ENCODE measurements around the gene CLASRP.
"Not testable (repeated sequence)": the region's sequence is repeated elsewhere in the genome, so short reads cannot be mapped to it uniquely, and the experiment has no call there.

The CLASRP gene

GRCh38 chr19:45118106-45118505 is 79.3 kb downstream of the CLASRP start:
- no peaks in the 10 kb centered on the region for H3K27me3 ChIP-seq
- H3K4me1 ChIP-seq, result peaks cover 0 to 36% (median 1%) of the 10 kb centered on the region in 4 donors
- H3K4me3 ChIP-seq, result no peak overlapping the region
- no peak for DNase-seq
- H3K36me3 ChIP-seq, result no peaks in the 10 kb centered on the region
- no peak overlapping the region for H3K27ac ChIP-seq
- no peaks in the 10 kb centered on the region for H3K9me3 ChIP-seq
- intact Hi-C loops (cut with DNase I; ENCODE audit: low total_unique reads), result no loop called here
- TF ChIP-seq CTCF (IDR thresholded peaks at IDR 0.05), result no peak

GRCh38 chr19:45118591-45119355 is 79.9 kb downstream of the CLASRP start:
- DNase-seq, H3K27ac ChIP-seq: not testable (repeated sequence)
- H3K4me1 ChIP-seq, result peaks cover 0 to 42% (median 1%) of the 10 kb centered on the region in 4 donors

GRCh38 chr19:45119582-45119981 is 80.7 kb downstream of the CLASRP start:
- no peak for TF ChIP-seq CTCF (IDR thresholded peaks at IDR 0.05)
- no peak overlapping the region for H3K4me3 ChIP-seq
- no peaks in the 10 kb centered on the region for H3K27me3 ChIP-seq
- H3K9me3 ChIP-seq, result no peaks in the 10 kb centered on the region
- peaks cover 0 to 47% (median 1%) of the 10 kb centered on the region in 4 donors for H3K4me1 ChIP-seq
- H3K36me3 ChIP-seq, result no peaks in the 10 kb centered on the region
- no peak for DNase-seq
- intact Hi-C loops (cut with DNase I; ENCODE audit: low total_unique reads), result no loop called here
- H3K27ac ChIP-seq, result no peak overlapping the region

More at GRCh38 chr19:45118591-45119355, 79.9 kb downstream of the CLASRP start:
- intact Hi-C loops (cut with DNase I; ENCODE audit: low total_unique reads); H3K9me3 ChIP-seq; H3K27me3 ChIP-seq; H3K36me3 ChIP-seq; H3K4me3 ChIP-seq: not testable (repeated sequence)
